GM23338 (cell line): ENCODE results near the gene SLC17A7. TPM values are rescaled to one million over a fixed set of nuclear protein-coding genes. Genes with fewer than 3 reads are reported as not detected.

Experiments
- ATAC-seq: fragments of 200-7000 bp; cut with Tn5 transposase; 3 replicates; pipeline ENCODE4 v1.9.1; 2020
- DNase-seq: peaks from one replicate; pipeline ENCODE4 v3.0.0-alpha.2; 2015; ENCODE audit warnings: low spot score
- H2AFZ ChIP-seq: fragments of 200-600 bp; sonication (generic); 2 replicates; pipeline ENCODE4 v1.8.0; 2016; ENCODE audit warnings: antibody characterized with exemption, mild to moderate bottlenecking, moderate library complexity
- H3F3A ChIP-seq: fragments of 200-600 bp; sonication (generic); replicated peaks from 2 replicates; pipeline ENCODE4 v1.8.0; 2017; ENCODE audit warnings: antibody characterized with exemption, mixed run types, low read depth
- H3K27ac ChIP-seq: fragments of 200-600 bp; sonication (generic); 2 replicates; pipeline ENCODE4 v1.6.1; 2016; ENCODE audit warnings: low read depth
- H3K27me3 ChIP-seq: fragments of 200-600 bp; sonication (generic); 2 replicates; pipeline ENCODE4 v1.8.0; 2016; ENCODE audit warnings: mild to moderate bottlenecking, mixed run types, moderate library complexity; ENCODE audit not compliant: insufficient read depth
- H3K36me3 ChIP-seq: fragments of 200-600 bp; sonication (generic); 2 replicates; pipeline ENCODE4 v1.8.0; 2016; ENCODE audit warnings: mild to moderate bottlenecking; ENCODE audit not compliant: insufficient read depth
- H3K4me1 ChIP-seq: fragments of 200-600 bp; sonication (generic); 2 replicates; pipeline ENCODE4 v1.8.0; 2016; ENCODE audit warnings: mild to moderate bottlenecking, moderate library complexity; ENCODE audit not compliant: insufficient read depth
- H3K4me2 ChIP-seq: fragments of 200-600 bp; sonication (generic); 2 replicates; pipeline ENCODE4 v1.7.1; 2017; ENCODE audit warnings: mixed run types
- H3K4me3 ChIP-seq: fragments of 200-600 bp; sonication (generic); 2 replicates; pipeline ENCODE4 v1.6.1; 2016; ENCODE audit warnings: mixed run types
- H3K79me2 ChIP-seq: fragments of 200-600 bp; sonication (generic); replicated peaks from 2 replicates; pipeline ENCODE4 v1.8.0; 2017; ENCODE audit warnings: mild to moderate bottlenecking; ENCODE audit not compliant: insufficient read depth
- H3K9me2 ChIP-seq: fragments of 200-600 bp; sonication (generic); 2 replicates; pipeline ENCODE4 v1.8.0; 2017; ENCODE audit not compliant: insufficient read depth
- H4K20me1 ChIP-seq: fragments of 200-600 bp; sonication (generic); replicated peaks from 2 replicates; pipeline ENCODE4 v1.8.0; 2017; ENCODE audit warnings: mild to moderate bottlenecking; ENCODE audit not compliant: insufficient read depth
- H3K27ac Mint-ChIP-seq: 2 replicates; pipeline ENCODE4 v1.8.0; 2020; ENCODE audit warnings: inconsistent platforms, mild to moderate bottlenecking, moderate library complexity, mixed read lengths
- H3K27me3 Mint-ChIP-seq: 3 replicates; pipeline ENCODE4 v1.8.0; 2022; ENCODE audit warnings: low read depth, mild to moderate bottlenecking, moderate library complexity, mixed read lengths, inconsistent platforms; ENCODE audit not compliant: insufficient read depth, poor library complexity
- H3K36me3 Mint-ChIP-seq: 3 replicates; pipeline ENCODE4 v1.8.0; 2021; ENCODE audit warnings: low read depth, mild to moderate bottlenecking, inconsistent platforms, moderate library complexity, mixed read lengths
- H3K4me1 Mint-ChIP-seq: 3 replicates; pipeline ENCODE4 v1.8.0; 2020; ENCODE audit warnings: mild to moderate bottlenecking, inconsistent platforms, mixed read lengths
- H3K4me3 Mint-ChIP-seq: 3 replicates; pipeline ENCODE4 v1.8.0; 2021; ENCODE audit warnings: moderate library complexity, mild to moderate bottlenecking, inconsistent platforms, mixed read lengths
- H3K9me3 Mint-ChIP-seq: 3 replicates; pipeline ENCODE4 v1.8.0; 2020; ENCODE audit warnings: moderate library complexity, mild to moderate bottlenecking, inconsistent platforms, mixed read lengths
- CREB1 ChIP-seq: fragments of 250-450 bp; sonication (Bioruptor Pico); IDR thresholded peaks from 2 replicates; pipeline ENCODE4 v1.5.0; 2020; ENCODE audit warnings: low read depth, mild to moderate bottlenecking, moderate library complexity
- CTCF ChIP-seq, 2 experiments: fragments of 200-600 bp in 1 of 2; sonication (generic) in 1 of 2; conservative IDR thresholded peaks; 2 replicates each; pipeline versions ENCODE4 v1.5.1 to v1.6.1; 2016 to 2017; ENCODE audit warnings: antibody characterized with exemption in 2 of 2, low read depth in 2 of 2, mild to moderate bottlenecking in 2 of 2, moderate library complexity in 1 of 2
- ETS1 ChIP-seq: IDR thresholded peaks from 2 replicates; pipeline ENCODE4 v1.6.1; 2016; ENCODE audit warnings: antibody characterized with exemption
- EZH2 ChIP-seq: fragments of 200-600 bp; sonication (generic); IDR thresholded peaks from one replicate; pipeline ENCODE4 v1.8.0; 2017; ENCODE audit warnings: antibody characterized with exemption, mild to moderate bottlenecking, low read depth; ENCODE audit not compliant: unreplicated experiment
- EZH2phosphoT487 ChIP-seq: fragments of 200-600 bp; sonication (generic); IDR thresholded peaks from one replicate; pipeline ENCODE4 v1.8.1; 2018; ENCODE audit warnings: antibody characterized with exemption; ENCODE audit not compliant: unreplicated experiment
- JUNB ChIP-seq: IDR thresholded peaks from one replicate; pipeline ENCODE4 v1.6.1; 2016; ENCODE audit warnings: antibody characterized with exemption; ENCODE audit not compliant: unreplicated experiment
- NANOG ChIP-seq: IDR thresholded peaks from 2 replicates; pipeline ENCODE4 v1.6.1; 2016; ENCODE audit warnings: antibody characterized with exemption, borderline replicate concordance
- POLR2AphosphoS5 ChIP-seq: IDR thresholded peaks from 2 replicates; pipeline ENCODE4 v1.6.1; 2016; ENCODE audit warnings: antibody characterized with exemption, low read depth
- REST ChIP-seq: IDR thresholded peaks from one replicate; pipeline ENCODE4 v1.6.1; 2018; ENCODE audit warnings: antibody characterized with exemption; ENCODE audit not compliant: unreplicated experiment
- STAT1 ChIP-seq: IDR thresholded peaks from one replicate; pipeline ENCODE4 v1.6.1; 2016; ENCODE audit warnings: antibody characterized with exemption; ENCODE audit not compliant: unreplicated experiment
- ZNF114 ChIP-seq: fragments of 250-450 bp; sonication (Bioruptor Pico); IDR thresholded peaks from 2 replicates; pipeline ENCODE4 v1.5.0; 2020; ENCODE audit warnings: mild to moderate bottlenecking, moderate library complexity
- ZNF331 ChIP-seq: fragments of 250-450 bp; sonication (Bioruptor Pico); IDR thresholded peaks from 2 replicates; pipeline ENCODE4 v1.5.0; 2020; ENCODE audit warnings: low read depth, mild to moderate bottlenecking, moderate library complexity
- ZNF462 ChIP-seq: fragments of 250-450 bp; sonication (Bioruptor Pico); IDR thresholded peaks from 2 replicates; pipeline ENCODE4 v1.5.0; 2020; ENCODE audit warnings: mild to moderate bottlenecking, moderate library complexity
- polyA plus RNA-seq: library from polyadenylated mRNA; unstranded; fragments of >200 nt; fragmentation: Nextera tagmentation; extraction: Ambion mirVana; gene quantifications from 2 replicates; pipeline ENCODE4 v1.2.1, GENCODE V29; 2016
- total RNA-seq: library from RNA; depleted of rRNA; stranded (reverse); fragments of >200 nt; shearing (Covaris generic); gene quantifications from 2 replicates; pipeline ENCODE4 v1.2.3, GENCODE V29; 2014

The SLC17A7 gene
- total and polyA plus RNA-seq, 2 experiments from 2014 or later: 0.90 to 1.5 TPM

GRCh38 chr19:49407079-49407478 is 34.2 kb downstream of the SLC17A7 start:
- Histone ChIP-seq H3K4me2 (no peak overlapping the region), H3K27me3 (no peaks in the 10 kb centered on the region), H2AFZ (no peak overlapping the region), H3K36me3 (no peaks in the 10 kb centered on the region), H3K79me2 (no peaks in the 10 kb centered on the region), H3K4me1 (peaks cover 20% of the 10 kb centered on the region), H3K4me3 (no peak overlapping the region), H3K9me2 (0 out of 2 replicates have a peak, but pooled peaks cover under 1% of the 10 kb centered on the region), H3K27ac (no peak overlapping the region), H3F3A (peaks cover 9% of the 10 kb centered on the region; the same call in 1 of the 2 replicates), H4K20me1 (no peaks in the 10 kb centered on the region)
- no peaks in the 10 kb centered on the region for H3K36me3 Mint-ChIP-seq
- H3K4me3 Mint-ChIP-seq: no peak overlapping the region
- H3K27me3 Mint-ChIP-seq: peaks cover 22% of the 10 kb centered on the region
- no peak for DNase-seq
- H3K4me1 Mint-ChIP-seq: peaks cover 22% of the 10 kb centered on the region
- H3K9me3 Mint-ChIP-seq: no peaks in the 10 kb centered on the region; the same call in 2 of the 3 replicates
- TF ChIP-seq ETS1 (no peak), NANOG (no peak), CREB1 (CRISPR knock-in tag) (no peak), JUNB (no peak), POLR2AphosphoS5 (no peak), ZNF462 (CRISPR knock-in tag) (no peak), EZH2 (no peak), ZNF331 (CRISPR knock-in tag) (no peak), STAT1 (no peak), CTCF (conservative IDR thresholded peaks at IDR 0.05; ENCODE audit: low read depth in 2 of 2) (no peak), ZNF114 (no peak), EZH2phosphoT487 (no peak), REST (no peak)
- no peak overlapping the region for H3K27ac Mint-ChIP-seq
- no peak for ATAC-seq
